SU-DHL-6 (cell line): ENCODE data around the gene UBAC2.

Experiments used
- CTCF ChIP-seq: fragments of 200-600 bp; sonication (generic); IDR thresholded peaks from one replicate; pipeline ENCODE4 v1.5.1; 2017; ENCODE audit warnings: antibody characterized with exemption, mild to moderate bottlenecking, low read length, moderate library complexity; ENCODE audit not compliant: insufficient read depth, poor library complexity, severe bottlenecking
- EZH2phosphoT487 ChIP-seq: fragments of 200-600 bp; sonication (generic), shearing (Covaris generic); conservative IDR thresholded peaks from 2 replicates; pipeline ENCODE4 v1.6.1; 2018; ENCODE audit warnings: mild to moderate bottlenecking, antibody characterized with exemption, low read length, moderate library complexity, mixed read lengths

GRCh38 chr13:99250982-99251825 is 50.5 kb downstream of the UBAC2 start:
- TF ChIP-seq CTCF, result no peak
- TF ChIP-seq EZH2phosphoT487, result no peak
